Measurements from ENCODE around the gene VARS1. TPM values are rescaled to one million over a fixed set of nuclear protein-coding genes. Genes with fewer than 3 reads are reported as not detected.
A peak's percentile ranks its signal among the peaks of the same experiment; 100 is the strongest.
"Not testable (repeated sequence)": the region's sequence is repeated elsewhere in the genome, so short reads cannot be mapped to it uniquely, and the experiment has no call there.

Gene VARS1
- total and polyA plus RNA-seq, 2 of the 8 experiments (the other 6 are each of a cell fraction or from before 2014, with no cell fraction given), result 53.5 to 162 TPM

GRCh38 chr6:31839779-31840126, 44.2 kb upstream of the VARS1 start:
- not testable (repeated sequence) for H4K91ac ChIP-seq (replicated peaks; ENCODE audit: insufficient read length, low read length); H3K79me1 ChIP-seq (ENCODE audit: low read depth, low read length); H3K27me3 ChIP-seq (replicated peaks in 1 of 4; ENCODE audit: control insufficient read depth in 3 of 4, extremely low read depth in 1 of 4, insufficient read depth in 3 of 4, low read length in 3 of 4); H3K18ac ChIP-seq (ENCODE audit: extremely low read depth, low read length); H3K9me3 ChIP-seq (ENCODE audit: insufficient read depth in 2 of 2, low read depth in 1 of 2, low read length in 1 of 2); H2BK5ac ChIP-seq (ENCODE audit: low read depth, low read length); H3K4me1 ChIP-seq (replicated peaks in 1 of 4; ENCODE audit: control insufficient read depth in 3 of 4, insufficient read depth in 4 of 4, low read length in 3 of 4); H3K23ac ChIP-seq (ENCODE audit: insufficient read length); H3K4me2 ChIP-seq (ENCODE audit: insufficient read depth in 1 of 2, low read depth in 2 of 2, low read length in 2 of 2); H2AK5ac ChIP-seq (ENCODE audit: low read depth, low read length); H3K14ac ChIP-seq (ENCODE audit: insufficient read length); H2BK12ac ChIP-seq (ENCODE audit: low read depth, low read length); H3K4me3 ChIP-seq (ENCODE audit: extremely low read depth in 1 of 4, insufficient read depth in 2 of 4, low read depth in 3 of 4, low read length in 4 of 4); H2BK20ac ChIP-seq (ENCODE audit: low read length); H2AFZ ChIP-seq (ENCODE audit: low read length); H4K8ac ChIP-seq (ENCODE audit: extremely low read depth, insufficient read depth, low read length); H2BK120ac ChIP-seq (replicated peaks; ENCODE audit: low read depth, low read length); H2BK15ac ChIP-seq (ENCODE audit: low read length); H3K27ac ChIP-seq (ENCODE audit: low read depth, low read length); H3K4ac ChIP-seq (replicated peaks; ENCODE audit: insufficient read length, low read depth, low read length); H4K5ac ChIP-seq (ENCODE audit: insufficient read length, low read depth, low read length); H3K9ac ChIP-seq (replicated peaks in 1 of 4; ENCODE audit: extremely low read depth in 1 of 4, low read depth in 3 of 4, low read length in 3 of 4); DNase-seq (ENCODE audit: low read depth in 1 of 2, low spot score in 2 of 2); FAIRE-seq; H3K56ac ChIP-seq (replicated peaks; ENCODE audit: insufficient read length, low read depth, low read length)
- H3K36me3 ChIP-seq (ENCODE audit: control insufficient read depth in 2 of 4, insufficient read depth in 4 of 4, low read length in 3 of 4), result peaks cover 34 to 77% (median 48%) of the 10 kb centered on the region in 4 experiments
- H3K23me2 ChIP-seq (ENCODE audit: low read depth, low read length), result peaks cover 15% of the 10 kb centered on the region
- H4K20me1 ChIP-seq (replicated peaks in 1 of 2; ENCODE audit: control insufficient read depth in 1 of 2, insufficient read depth in 2 of 2, low read length in 2 of 2), result peaks cover 18 to 24% of the 10 kb centered on the region in 2 experiments
- WGBS, 2 experiments (ENCODE audit: extremely low coverage in 1 of 2, insufficient coverage in 1 of 2, insufficient read length in 1 of 2, insufficient replicate concordance in 2 of 2, low coverage in 1 of 2, low lambda C conversion rate in 2 of 2, missing lambda C conversion rate in 1 of 2), result 91% methylated on average over 8 of the region's 8 CpGs; no CpG with 5 or more reads in 1 of the 2 experiments
- H3K79me2 ChIP-seq (ENCODE audit: control insufficient read depth in 1 of 2, insufficient read depth in 2 of 2, low read length in 2 of 2), result peaks cover 17 to 37% of the 10 kb centered on the region in 2 experiments
- TF ChIP-seq POLR2AphosphoS5 (IDR thresholded peaks at IDR 0.05; ENCODE audit: low read depth, low read length), result 0 out of 2 replicates have a peak, but pooled peaks have one; percentile 27
- ChIA-PET CTCF (ENCODE audit: partially characterized antibody) (interaction anchor here (0.8 to 4.5 kb wide), 7 partner anchors 20 to 128 kb away, joined by 3 to 15 read pairs (median 3); no protein-coding TSS in a partner anchor), POLR2A (ENCODE audit: partially characterized antibody) (interaction anchor here (0.6 to 11.4 kb wide), 25 partner anchors 8 to 594 kb away, joined by 3 to 189 read pairs (median 5); partner anchors contain the start of genes CSNK2B, DDX39B, EHMT2 and HSPA1A)
